Cardiac atrium fibroblast (primary cell): ENCODE measurements around the gene SLC6A5. TPM values are rescaled to one million over a fixed set of nuclear protein-coding genes. Genes with fewer than 3 reads are reported as not detected.

Source experiments
- total RNA-seq: library from RNA; depleted of rRNA; stranded (reverse); fragments of >200 nt; gene quantifications from 2 replicates; pipeline ENCODE4 v1.2.3, GENCODE V29; 2015

The SLC6A5 gene
- total RNA-seq, result not detected in 2 replicates

DNA sequence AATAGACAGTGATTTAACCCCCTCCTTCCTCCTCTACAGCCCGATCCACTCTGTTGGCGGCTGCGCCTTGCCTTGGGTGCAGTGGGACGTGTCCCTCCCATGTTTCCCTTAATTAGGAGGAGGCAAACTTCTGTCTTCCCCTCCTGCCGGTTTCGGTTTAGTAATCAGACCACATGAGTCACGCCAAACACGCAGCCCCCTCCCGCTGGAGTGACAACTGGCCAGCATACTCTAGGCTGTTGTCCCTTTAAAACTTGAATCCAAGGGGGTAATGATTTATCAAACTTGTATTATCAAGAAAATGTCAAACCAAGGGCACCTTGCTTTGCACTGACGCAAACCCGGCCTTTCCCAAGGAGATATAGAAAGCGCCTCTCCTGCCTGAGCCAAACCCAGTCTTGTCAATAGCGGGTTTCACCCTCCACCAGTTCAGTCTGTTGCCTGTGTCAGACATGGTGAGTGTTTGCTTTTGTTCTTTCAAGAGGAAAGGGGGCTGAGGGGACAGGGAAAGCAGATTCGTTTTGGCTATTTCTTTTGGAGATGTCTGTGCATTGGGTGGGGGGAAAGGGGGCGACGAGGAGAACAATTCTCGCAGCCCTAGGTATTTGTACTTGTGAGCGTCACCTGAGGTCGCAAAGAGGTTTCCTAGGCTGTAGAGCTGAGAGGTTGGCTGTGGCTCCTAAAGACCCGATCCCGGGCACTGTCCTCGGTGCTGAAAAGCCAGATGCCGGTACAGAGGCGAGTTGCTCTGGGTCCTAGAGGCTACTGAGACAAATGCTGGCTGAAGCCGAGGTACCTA is at the start of gene SLC6A5:
Gene SLC6A5 (plus strand): TSS at position 388 of the 799 bp plus-strand sequence. CDS start 65 bp downstream, at position 453.

DNA sequence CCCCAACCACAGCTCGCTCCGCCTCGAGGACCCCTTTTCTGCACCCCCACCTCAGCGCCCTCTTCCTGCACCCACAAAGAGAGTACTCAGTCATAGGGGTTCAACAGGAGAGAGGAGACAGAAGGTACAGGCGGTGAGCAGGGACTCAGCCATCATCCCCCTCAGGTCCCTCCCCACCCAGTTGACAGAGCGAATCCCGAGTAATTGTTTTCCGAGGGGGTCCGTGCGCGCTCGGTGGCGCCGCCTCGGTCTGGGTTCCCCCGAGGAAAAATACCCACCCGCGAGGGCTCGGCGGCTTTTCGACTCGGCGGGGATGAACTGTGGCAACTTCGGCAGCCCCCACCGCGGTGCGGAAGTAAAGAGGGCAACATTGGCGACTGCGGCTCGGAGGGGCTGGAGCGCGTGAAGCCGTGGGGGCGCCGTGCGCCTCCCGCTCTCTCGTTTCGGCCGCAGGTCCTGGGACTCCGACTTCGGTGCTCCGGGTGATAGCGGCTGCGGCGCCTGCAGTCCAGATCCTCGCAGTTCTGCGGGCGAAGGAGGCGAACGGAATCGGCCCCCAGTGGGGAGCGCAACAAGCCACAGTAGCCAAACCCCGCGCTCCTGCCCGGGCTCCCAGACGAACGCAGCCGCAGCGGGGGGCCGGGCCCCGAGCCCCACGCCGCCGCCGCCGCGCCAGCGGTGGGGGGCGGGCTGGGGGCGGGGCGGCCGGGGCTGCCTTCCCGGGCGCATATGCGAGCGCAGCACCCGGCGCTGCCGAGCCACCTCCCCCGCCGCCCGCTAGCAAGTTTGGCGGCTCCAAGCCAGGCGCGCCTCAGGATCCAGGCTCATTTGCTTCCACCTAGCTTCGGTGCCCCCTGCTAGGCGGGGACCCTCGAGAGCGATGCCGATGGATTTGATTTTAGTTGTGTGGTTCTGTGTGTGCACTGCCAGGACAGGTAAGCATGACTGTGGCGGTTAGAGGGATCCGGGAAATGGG is 69.7 kb downstream of the SLC6A5 start, which contains the start of gene NELL1:
Gene NELL1 (plus strand): TSS at position 743 of the 976 bp plus-strand sequence.

Other genes starting within 250 kb of the SLC6A5 start
- gene HTATIP2, start 235.9 kb upstream of the SLC6A5 start, total RNA-seq, result 47.0 and 53.1 TPM in 2 replicates
- gene PRMT3, start 211.9 kb upstream of the SLC6A5 start, total RNA-seq, result 8.9 and 9.0 TPM in 2 replicates
- gene NELL1, start 70.0 kb downstream of the SLC6A5 start, total RNA-seq, result not detected in 2 replicates